ENCODE measurements around the gene KRT28. TPM values are rescaled to one million over a fixed set of nuclear protein-coding genes. Genes with fewer than 3 reads are reported as not detected.

Gene KRT28
- total RNA-seq, 4 donors from 2014 or later, result not detected

GRCh38 chr17:40841246-40841645 lies 41.5 kb upstream of the KRT28 start:
- Histone ChIP-seq H3K4me1 (no peaks in the 10 kb centered on the region), H3K27me3 (no peaks in the 10 kb centered on the region), H3K27ac (no peak overlapping the region), H3K4me3 (no peak overlapping the region), H3K36me3 (no peaks in the 10 kb centered on the region), H3K9me3 (no peaks in the 10 kb centered on the region)
- TF ChIP-seq CTCF (IDR thresholded peaks at IDR 0.05 in 4 of 5, conservative IDR thresholded peaks at IDR 0.05 in 1 of 5), result no peak
- DNase-seq (no peak), ATAC-seq (no peak)
- intact Hi-C loops (cut with DNase I; ENCODE audit: low total_unique reads), result no loop called here
- in situ Hi-C loops (cut with MboI; ENCODE audit: low sequenced_read_pairs in 4 of 4), result no loop called here

- Histone ChIP-seq H3K27ac (no peak overlapping the region), H3K9me3 (no peaks in the 10 kb centered on the region), H3K4me3 (no peak overlapping the region), H3K27me3 (no peaks in the 10 kb centered on the region), H3K36me3 (no peaks in the 10 kb centered on the region), H3K4me1 (no peaks in the 10 kb centered on the region)
- no peak for ATAC-seq
- TF ChIP-seq CTCF (IDR thresholded peaks at IDR 0.05 in 4 of 5, conservative IDR thresholded peaks at IDR 0.05 in 1 of 5) (no peak), POLR2A (IDR thresholded peaks at IDR 0.05) (no peak)
- intact Hi-C loops (cut with DNase I; ENCODE audit: low total_unique reads) (no loop called here), in situ Hi-C loops (cut with MboI; ENCODE audit: low sequenced_read_pairs in 4 of 4) (no loop called here)
- no peak for DNase-seq
Observed at GRCh38 chr17:40839194-40839593, 39.4 kb upstream of the KRT28 start.

GRCh38 chr17:40836020-40836419 lies 36.3 kb upstream of the KRT28 start:
- H3K27ac ChIP-seq, result no peak overlapping the region
- ATAC-seq (no peak), DNase-seq (no peak)
- no peaks in the 10 kb centered on the region for H3K36me3 ChIP-seq
- in situ Hi-C loops (cut with MboI; ENCODE audit: low sequenced_read_pairs in 4 of 4), result no loop called here
- H3K4me1 ChIP-seq, result no peaks in the 10 kb centered on the region
- H3K27me3 ChIP-seq, result no peaks in the 10 kb centered on the region
- H3K4me3 ChIP-seq, result no peak overlapping the region
- H3K9me3 ChIP-seq, result no peaks in the 10 kb centered on the region
- TF ChIP-seq CTCF (IDR thresholded peaks at IDR 0.05 in 4 of 5, conservative IDR thresholded peaks at IDR 0.05 in 1 of 5) (no peak), POLR2A (IDR thresholded peaks at IDR 0.05) (no peak)
- intact Hi-C loops (cut with DNase I; ENCODE audit: low total_unique reads), result no loop called here

- TF ChIP-seq CTCF (IDR thresholded peaks at IDR 0.05 in 4 of 5, conservative IDR thresholded peaks at IDR 0.05 in 1 of 5) (no peak), POLR2A (IDR thresholded peaks at IDR 0.05) (no peak)
- DNase-seq (no peak), ATAC-seq (no peak)
- Histone ChIP-seq H3K4me3 (no peak overlapping the region), H3K27me3 (no peaks in the 10 kb centered on the region), H3K9me3 (no peaks in the 10 kb centered on the region), H3K36me3 (no peaks in the 10 kb centered on the region), H3K4me1 (no peaks in the 10 kb centered on the region), H3K27ac (no peak overlapping the region)
- intact Hi-C loops (cut with DNase I; ENCODE audit: low total_unique reads) (no loop called here), in situ Hi-C loops (cut with MboI; ENCODE audit: low sequenced_read_pairs in 4 of 4) (no loop called here)
Observed at GRCh38 chr17:40833882-40834281, 34.1 kb upstream of the KRT28 start.

- no peaks in the 10 kb centered on the region for H3K9me3 ChIP-seq
- no peaks in the 10 kb centered on the region for H3K4me1 ChIP-seq
- no peak overlapping the region for H3K4me3 ChIP-seq
- H3K36me3 ChIP-seq, result no peaks in the 10 kb centered on the region
- in situ Hi-C loops (cut with MboI; ENCODE audit: low sequenced_read_pairs in 4 of 4), result no loop called here
- TF ChIP-seq POLR2A (IDR thresholded peaks at IDR 0.05), result no peak
- TF ChIP-seq CTCF (IDR thresholded peaks at IDR 0.05 in 4 of 5, conservative IDR thresholded peaks at IDR 0.05 in 1 of 5), result no peak
- ATAC-seq (no peak), DNase-seq (no peak)
- no peak overlapping the region for H3K27ac ChIP-seq
- intact Hi-C loops (cut with DNase I; ENCODE audit: low total_unique reads), result no loop called here
- H3K27me3 ChIP-seq, result no peaks in the 10 kb centered on the region
Observed at GRCh38 chr17:40832840-40833239, 33.1 kb upstream of the KRT28 start.
